Hepatocyte (in vitro differentiated cells): ENCODE results near the gene ZBTB16. TPM values are rescaled to one million over a fixed set of nuclear protein-coding genes. Genes with fewer than 3 reads are reported as not detected.
A peak's percentile ranks its signal among the peaks of the same experiment; 100 is the strongest.

Experiments used
- DNase-seq: peaks from one replicate; pipeline ENCODE4 v3.0.0-alpha.2; 2016; ENCODE audit warnings: low spot score
- H2AFZ ChIP-seq: fragments of 200-600 bp; sonication (generic); 2 replicates; pipeline ENCODE4 v1.6.0; 2016; ENCODE audit warnings: antibody characterized with exemption, mild to moderate bottlenecking
- H3K27ac ChIP-seq: fragments of 200-600 bp; sonication (generic); 2 replicates; pipeline ENCODE4 v1.5.1; 2016; ENCODE audit warnings: mild to moderate bottlenecking
- H3K27me3 ChIP-seq: fragments of 200-600 bp; sonication (generic); 2 replicates; pipeline ENCODE4 v1.6.1; 2016
- H3K36me3 ChIP-seq: fragments of 200-600 bp; sonication (generic); replicated peaks from 2 replicates; pipeline ENCODE4 v1.5.1; 2016; ENCODE audit warnings: low read depth; ENCODE audit not compliant: insufficient read depth
- H3K4me1 ChIP-seq: fragments of 200-600 bp; sonication (generic); 2 replicates; pipeline ENCODE4 v1.5.1; 2016; ENCODE audit warnings: mild to moderate bottlenecking, moderate library complexity; ENCODE audit not compliant: insufficient read depth
- H3K4me2 ChIP-seq: fragments of 200-600 bp; sonication (generic); 2 replicates; pipeline ENCODE4 v1.6.0; 2016
- H3K4me3 ChIP-seq: fragments of 200-600 bp; sonication (generic); 2 replicates; pipeline ENCODE4 v1.5.1; 2016; ENCODE audit warnings: mild to moderate bottlenecking
- H3K79me2 ChIP-seq: fragments of 200-600 bp; sonication (generic); 2 replicates; pipeline ENCODE4 v1.6.0; 2017; ENCODE audit warnings: mild to moderate bottlenecking
- H3K9me2 ChIP-seq: fragments of 200-600 bp; sonication (generic); replicated peaks from 2 replicates; pipeline ENCODE4 v1.6.0; 2017; ENCODE audit warnings: mild to moderate bottlenecking; ENCODE audit not compliant: insufficient read depth
- H3K9me3 ChIP-seq: fragments of 200-600 bp; sonication (generic); 2 replicates; pipeline ENCODE4 v1.5.1; 2016; ENCODE audit warnings: low read depth, mild to moderate bottlenecking
- H4K20me1 ChIP-seq: fragments of 200-600 bp; sonication (generic); 2 replicates; pipeline ENCODE4 v1.6.0; 2016; ENCODE audit warnings: mild to moderate bottlenecking; ENCODE audit not compliant: insufficient read depth, poor library complexity, severe bottlenecking
- CTCF ChIP-seq: fragments of 200-600 bp; sonication (generic); IDR thresholded peaks from 2 replicates; pipeline ENCODE4 v1.5.1; 2016; ENCODE audit warnings: antibody characterized with exemption, mild to moderate bottlenecking; ENCODE audit not compliant: poor library complexity
- EZH2 ChIP-seq: fragments of 200-600 bp; sonication (generic); IDR thresholded peaks from 2 replicates; pipeline ENCODE4 v1.6.1; 2016; ENCODE audit warnings: antibody characterized with exemption, mild to moderate bottlenecking, borderline replicate concordance
- EZH2phosphoT487 ChIP-seq: fragments of 200-600 bp; sonication (generic); IDR thresholded peaks from one replicate; pipeline ENCODE4 v1.6.1; 2018; ENCODE audit warnings: antibody characterized with exemption, mild to moderate bottlenecking, low read depth, moderate library complexity; ENCODE audit not compliant: unreplicated experiment, severe bottlenecking
- WGBS: methylation state at CpG from one replicate; pipeline ENCODE4 v1.1.6; 2016; ENCODE audit warnings: low lambda C conversion rate; ENCODE audit errors: missing lambda C conversion rate; 5-methylcytosine and 5-hydroxymethylcytosine counted together
- polyA plus RNA-seq: library from polyadenylated mRNA; unstranded; fragments of >200 nt; fragmentation: Nextera tagmentation; extraction: Ambion mirVana; gene quantifications from 2 replicates; pipeline ENCODE4 v1.2.1, GENCODE V29; 2016
- total RNA-seq: library from RNA; depleted of rRNA; stranded (reverse); fragments of >200 nt; gene quantifications from 2 replicates; pipeline ENCODE4 v1.2.3, GENCODE V29; 2014

ZBTB16 gene
- total and polyA plus RNA-seq, 2 experiments from 2014 or later: 30.1 to 52.3 TPM

- Histone ChIP-seq H3K27ac (peak overlapping the region; percentile 68), H3K9me3 (no peaks in the 10 kb centered on the region)
- 92% methylated on average over 10 of the region's 10 CpGs for WGBS
Measured at GRCh38 chr11:114256967-114257286, 197.4 kb downstream of the ZBTB16 start.

GRCh38 chr11:114257621-114258558 lies 198.4 kb downstream of the ZBTB16 start:
- Histone ChIP-seq H4K20me1 (no peaks in the 10 kb centered on the region), H3K4me1 (peaks cover 26% of the 10 kb centered on the region), H3K36me3 (no peaks in the 10 kb centered on the region), H3K4me2 (peak overlapping the region; percentile 65), H3K9me2 (no peaks in the 10 kb centered on the region), H3K27ac (peak overlapping the region; percentile 68), H3K79me2 (no peaks in the 10 kb centered on the region), H2AFZ (no peak overlapping the region), H3K27me3 (no peaks in the 10 kb centered on the region), H3K4me3 (no peak overlapping the region), H3K9me3 (no peaks in the 10 kb centered on the region)
- peak; percentile 82 for DNase-seq
- peak; percentile 39 for TF ChIP-seq CTCF
- no peak for TF ChIP-seq EZH2phosphoT487
- TF ChIP-seq EZH2: no peak
- WGBS: 39% methylated on average over 29 of the region's 29 CpGs

More at GRCh38 chr11:114256967-114257286, 197.4 kb downstream of the ZBTB16 start:
- H3K9me2 ChIP-seq: no peaks in the 10 kb centered on the region
- H3K4me1 ChIP-seq: peaks cover 25% of the 10 kb centered on the region
- H3K4me3 ChIP-seq: no peak overlapping the region
- no peaks in the 10 kb centered on the region for H3K27me3 ChIP-seq
- TF ChIP-seq EZH2: no peak
- TF ChIP-seq EZH2phosphoT487: no peak
- no peak for TF ChIP-seq CTCF
- H2AFZ ChIP-seq: no peak overlapping the region
- no peaks in the 10 kb centered on the region for H3K79me2 ChIP-seq
- H4K20me1 ChIP-seq: no peaks in the 10 kb centered on the region
- no peak for DNase-seq
- H3K36me3 ChIP-seq: no peaks in the 10 kb centered on the region
- peak overlapping the region; percentile 65 for H3K4me2 ChIP-seq

GRCh38 chr11:114258696-114259095 lies 199.2 kb downstream of the ZBTB16 start:
- H2AFZ ChIP-seq: no peak overlapping the region
- H3K4me1 ChIP-seq: peaks cover 31% of the 10 kb centered on the region
- WGBS: 92% methylated on average over 7 of the region's 7 CpGs
- no peaks in the 10 kb centered on the region for H4K20me1 ChIP-seq
- no peak overlapping the region for H3K27ac ChIP-seq
- TF ChIP-seq EZH2 (no peak), CTCF (no peak), EZH2phosphoT487 (no peak)
- H3K4me3 ChIP-seq: no peak overlapping the region
- no peaks in the 10 kb centered on the region for H3K9me2 ChIP-seq
- DNase-seq: no peak
- H3K4me2 ChIP-seq: peak overlapping the region; percentile 65
- no peaks in the 10 kb centered on the region for H3K9me3 ChIP-seq
- no peaks in the 10 kb centered on the region for H3K36me3 ChIP-seq
- no peaks in the 10 kb centered on the region for H3K27me3 ChIP-seq
- no peaks in the 10 kb centered on the region for H3K79me2 ChIP-seq
